Retinal pigment epithelial cell (primary cell): ENCODE measurements around the gene RPN1.
"Not testable (repeated sequence)": the region's sequence is repeated elsewhere in the genome, so short reads cannot be mapped to it uniquely, and the experiment has no call there.

Experiments used
- DNase-seq: peaks from one replicate; pipeline ENCODE4 v3.0.0-alpha.2; 2010; ENCODE audit warnings: low read depth
- H3K4me3 ChIP-seq: 2 replicates; pipeline ENCODE4 v1.5.1; 2011; ENCODE audit warnings: mild to moderate bottlenecking, low read length, control low read depth, moderate library complexity
- TF ChIP-seq, protein P1 (sequence below): conservative IDR thresholded peaks from 2 replicates; pipeline ENCODE4 v1.5.1; 2011; ENCODE audit warnings: low read depth, low read length, control low read depth, inconsistent platforms

The RPN1 gene

DNA sequence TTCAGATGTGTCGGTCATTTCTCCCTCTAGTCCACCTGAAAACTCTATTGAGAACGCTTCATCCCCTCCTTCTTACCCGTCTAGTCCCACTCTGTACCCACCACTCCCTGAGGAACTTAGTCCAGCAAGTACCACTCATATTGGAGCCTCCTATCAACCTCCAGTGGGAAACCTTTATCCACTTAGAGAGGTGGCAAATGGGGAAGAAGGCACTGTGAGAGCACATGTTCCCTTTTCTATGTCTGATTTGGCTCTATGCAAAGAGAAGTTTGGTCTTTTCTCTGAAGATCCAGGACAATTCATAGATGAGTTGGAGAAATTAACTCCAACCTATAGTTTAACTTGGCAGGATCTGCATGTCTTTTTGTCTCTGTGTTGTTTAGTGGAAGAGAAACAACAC lies 17.0 kb upstream of the RPN1 start:
- no peak for DNase-seq
- TF ChIP-seq, protein P1, sequence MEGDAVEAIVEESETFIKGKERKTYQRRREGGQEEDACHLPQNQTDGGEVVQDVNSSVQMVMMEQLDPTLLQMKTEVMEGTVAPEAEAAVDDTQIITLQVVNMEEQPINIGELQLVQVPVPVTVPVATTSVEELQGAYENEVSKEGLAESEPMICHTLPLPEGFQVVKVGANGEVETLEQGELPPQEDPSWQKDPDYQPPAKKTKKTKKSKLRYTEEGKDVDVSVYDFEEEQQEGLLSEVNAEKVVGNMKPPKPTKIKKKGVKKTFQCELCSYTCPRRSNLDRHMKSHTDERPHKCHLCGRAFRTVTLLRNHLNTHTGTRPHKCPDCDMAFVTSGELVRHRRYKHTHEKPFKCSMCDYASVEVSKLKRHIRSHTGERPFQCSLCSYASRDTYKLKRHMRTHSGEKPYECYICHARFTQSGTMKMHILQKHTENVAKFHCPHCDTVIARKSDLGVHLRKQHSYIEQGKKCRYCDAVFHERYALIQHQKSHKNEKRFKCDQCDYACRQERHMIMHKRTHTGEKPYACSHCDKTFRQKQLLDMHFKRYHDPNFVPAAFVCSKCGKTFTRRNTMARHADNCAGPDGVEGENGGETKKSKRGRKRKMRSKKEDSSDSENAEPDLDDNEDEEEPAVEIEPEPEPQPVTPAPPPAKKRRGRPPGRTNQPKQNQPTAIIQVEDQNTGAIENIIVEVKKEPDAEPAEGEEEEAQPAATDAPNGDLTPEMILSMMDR: no peak
- no peak overlapping the region for H3K4me3 ChIP-seq

- no peak for DNase-seq
- H3K4me3 ChIP-seq: no peak overlapping the region
- TF ChIP-seq, protein P1: no peak
These were observed 14.9 kb upstream of the RPN1 start for GRCh38 chr3:128665362-128666021.

- H3K4me3 ChIP-seq: no peak overlapping the region
- TF ChIP-seq, protein P1: no peak
- no peak for DNase-seq
These were observed 12.5 kb upstream of the RPN1 start for GRCh38 chr3:128663151-128663550.

DNA sequence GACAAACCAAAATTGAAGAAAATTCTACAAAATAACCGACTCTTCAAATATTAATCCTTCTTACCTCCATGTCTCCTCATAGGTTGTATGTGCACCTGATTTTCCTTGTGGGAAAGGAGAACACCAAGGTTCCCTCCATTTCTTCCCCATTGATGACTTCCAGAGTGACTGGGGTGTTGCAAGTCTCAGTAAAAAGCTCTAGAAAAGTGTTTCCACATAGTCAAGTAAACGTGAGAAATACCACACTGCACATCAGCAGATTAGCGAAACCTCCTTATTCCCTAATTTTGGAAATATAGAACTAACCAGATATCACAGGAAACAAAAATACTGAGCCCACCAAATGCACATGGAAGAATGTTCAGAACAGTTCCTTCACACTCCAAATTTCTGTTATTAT lies 4.9 kb upstream of the RPN1 start:
- H3K4me3 ChIP-seq: no peak overlapping the region
- TF ChIP-seq, protein P1: no peak
- no peak for DNase-seq

DNA sequence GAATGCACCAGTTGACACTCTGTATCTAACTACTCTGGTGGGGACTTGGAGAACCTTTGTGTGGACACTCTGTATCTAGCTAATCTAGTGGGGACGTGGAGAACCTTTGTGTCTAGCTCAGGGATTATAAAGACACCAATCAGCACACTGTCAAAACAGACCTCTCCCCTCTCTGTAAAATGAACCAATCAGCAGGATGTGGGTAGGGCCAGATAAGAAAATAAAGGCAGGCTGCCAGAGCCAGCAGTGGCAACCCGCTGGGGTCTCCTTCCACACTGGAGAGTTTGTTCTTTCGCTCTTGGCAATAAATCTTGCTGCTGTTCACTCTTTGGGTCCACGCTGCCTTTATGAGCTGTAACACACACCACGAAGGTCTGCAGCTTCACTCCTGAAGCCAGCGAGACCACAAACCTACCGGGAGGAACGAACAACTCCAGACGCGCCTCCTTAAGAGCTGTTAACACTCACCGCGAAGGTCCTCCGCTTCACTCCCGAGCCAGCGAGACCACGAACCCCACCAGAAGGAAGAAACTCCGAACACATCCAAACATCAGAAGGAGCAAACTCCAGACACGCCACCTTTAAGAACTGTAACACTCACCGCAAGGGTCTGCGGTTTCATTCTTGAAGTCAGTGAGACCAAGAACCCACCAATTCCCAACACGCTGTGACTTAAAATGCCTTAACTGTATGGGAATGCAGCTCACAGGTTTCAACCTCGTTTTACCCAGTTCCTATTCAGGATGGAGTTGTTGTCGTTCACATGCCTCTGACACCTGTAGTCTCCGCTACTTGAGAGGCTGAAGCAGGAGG lies 3.6 kb upstream of the RPN1 start:
- not testable (repeated sequence) for H3K4me3 ChIP-seq, DNase-seq

DNA sequence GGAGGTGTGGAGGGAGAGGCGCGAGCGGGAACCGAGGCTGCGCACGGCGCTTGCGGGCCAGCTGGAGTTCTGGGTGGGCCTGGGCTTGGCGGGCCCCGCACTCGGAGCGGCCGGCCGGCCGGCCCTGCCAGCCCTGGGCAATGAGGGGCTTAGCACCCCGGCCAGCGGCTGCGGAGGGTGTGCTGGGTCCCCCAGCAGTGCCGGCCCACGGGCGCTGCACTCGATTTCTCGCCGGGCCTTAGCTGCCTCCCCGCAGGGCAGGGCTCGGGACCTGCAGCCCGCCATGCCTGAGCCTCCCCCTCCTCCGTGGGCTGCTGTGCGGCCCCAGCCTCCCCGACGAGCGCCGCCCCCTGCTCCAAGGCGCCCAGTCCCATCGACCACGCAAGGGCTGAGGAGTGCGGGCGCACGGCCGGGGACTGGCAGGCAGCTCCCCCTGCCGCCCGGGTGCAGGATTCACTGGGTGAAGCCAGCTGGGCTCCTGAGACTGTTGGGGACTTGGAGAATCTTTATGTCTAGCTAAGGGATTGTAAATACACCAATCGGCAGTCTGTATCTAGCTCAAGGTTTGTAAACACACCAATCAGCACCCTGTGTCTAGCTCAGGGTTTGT lies 2.9 kb upstream of the RPN1 start:
- DNase-seq, H3K4me3 ChIP-seq: not testable (repeated sequence)

GRCh38 chr3:128648940-128649663 lies 1.5 kb downstream of the RPN1 start:
- TF ChIP-seq, protein P1: no peak
- no peak for DNase-seq
- H3K4me3 ChIP-seq: peak overlapping the region; percentile 98
